GM23248 (cell line): Measurements from ENCODE around the gene CDH16. TPM values are rescaled to one million over a fixed set of nuclear protein-coding genes. Genes with fewer than 3 reads are reported as not detected.

Experiments used
- DNase-seq: peaks from one replicate; pipeline ENCODE4 v3.0.0-alpha.2; 2015
- H2AFZ ChIP-seq: fragments of 200-600 bp; sonication (generic); 2 replicates; pipeline ENCODE4 v1.6.1; 2016; ENCODE audit warnings: antibody characterized with exemption
- H3F3A ChIP-seq: fragments of 200-600 bp; sonication (generic); 2 replicates; pipeline ENCODE4 v1.6.1; 2016; ENCODE audit warnings: mild to moderate bottlenecking, antibody characterized with exemption, mixed run types; ENCODE audit not compliant: insufficient read depth
- H3K27ac ChIP-seq: fragments of 200-600 bp; sonication (generic); 2 replicates; pipeline ENCODE4 v1.5.1; 2016; ENCODE audit warnings: mild to moderate bottlenecking
- H3K27me3 ChIP-seq: fragments of 200-600 bp; sonication (generic); replicated peaks from 2 replicates; pipeline ENCODE4 v1.6.1; 2016; ENCODE audit warnings: mild to moderate bottlenecking; ENCODE audit not compliant: insufficient read depth
- H3K36me3 ChIP-seq: fragments of 200-600 bp; sonication (generic); 2 replicates; pipeline ENCODE4 v1.6.1; 2016; ENCODE audit warnings: low read depth, mild to moderate bottlenecking
- H3K4me1 ChIP-seq: fragments of 200-600 bp; sonication (generic); 2 replicates; pipeline ENCODE4 v1.6.1; 2016; ENCODE audit warnings: mild to moderate bottlenecking; ENCODE audit not compliant: insufficient read depth
- H3K4me2 ChIP-seq: fragments of 200-600 bp; sonication (generic); one replicate; pipeline ENCODE4 v1.6.1; 2016; ENCODE audit warnings: mild to moderate bottlenecking; ENCODE audit not compliant: unreplicated experiment
- H3K4me3 ChIP-seq: fragments of 200-600 bp; sonication (generic); 2 replicates; pipeline ENCODE4 v1.5.1; 2016; ENCODE audit warnings: mild to moderate bottlenecking
- H3K79me2 ChIP-seq: fragments of 200-600 bp; sonication (generic); 2 replicates; pipeline ENCODE4 v1.6.1; 2016; ENCODE audit warnings: mild to moderate bottlenecking; ENCODE audit not compliant: insufficient read depth
- H3K9ac ChIP-seq: fragments of 200-600 bp; sonication (generic); 2 replicates; pipeline ENCODE4 v1.6.1; 2016; ENCODE audit warnings: mild to moderate bottlenecking
- H3K9me2 ChIP-seq: fragments of 200-600 bp; sonication (generic); 2 replicates; pipeline ENCODE4 v1.6.1; 2016; ENCODE audit warnings: mixed run types, mild to moderate bottlenecking, moderate library complexity; ENCODE audit not compliant: insufficient read depth
- H3K9me3 ChIP-seq: fragments of 200-600 bp; sonication (generic); one replicate; pipeline ENCODE4 v1.6.1; 2017; ENCODE audit warnings: low read depth
- H4K20me1 ChIP-seq: fragments of 200-600 bp; sonication (generic); 2 replicates; pipeline ENCODE4 v1.6.0; 2016; ENCODE audit not compliant: insufficient read depth
- EZH2 ChIP-seq: fragments of 200-600 bp; sonication (generic); IDR thresholded peaks from 2 replicates; pipeline ENCODE4 v1.6.1; 2018; ENCODE audit warnings: antibody characterized with exemption, mild to moderate bottlenecking; ENCODE audit not compliant: insufficient read depth, poor library complexity, severe bottlenecking
- EZH2phosphoT487 ChIP-seq: fragments of 200-600 bp; sonication (generic); IDR thresholded peaks from 2 replicates; pipeline ENCODE4 v1.6.1; 2018; ENCODE audit warnings: antibody characterized with exemption, moderate library complexity, mild to moderate bottlenecking, low read depth; ENCODE audit not compliant: insufficient read depth
- WGBS, 2 experiments: methylation state at CpG; one replicate each; pipeline ENCODE4 v1.1.6; 2015 to 2017; ENCODE audit warnings: low lambda C conversion rate in 2 of 2, low coverage in 1 of 2; ENCODE audit errors: missing lambda C conversion rate in 2 of 2; 5-methylcytosine and 5-hydroxymethylcytosine counted together
- in situ Hi-C: fragments of 300-500 bp; cut with MboI; formaldehyde crosslinking; loops from 2 replicates; pipeline ENCODE4 v1.15.0; 2020
- polyA plus RNA-seq: library from polyadenylated mRNA; unstranded; fragments of >200 nt; fragmentation: Nextera tagmentation; extraction: Ambion mirVana; gene quantifications from 2 replicates; pipeline ENCODE4 v1.2.1, GENCODE V29; 2016
- total RNA-seq: library from RNA; depleted of rRNA; stranded (reverse); fragments of >200 nt; shearing (Covaris generic); gene quantifications from 2 replicates; pipeline ENCODE4 v1.2.3, GENCODE V29; 2014; rRNA removed

CDH16 gene
- total RNA-seq, result not detected in 2 replicates
- polyA plus RNA-seq, result not detected in 2 replicates

GRCh38 chr16:66918803-66919568 is at the start of gene CDH16:
TSS of gene CDH16 (minus strand) at chr16:66918885. CDS start at chr16:66918065, 820 bp downstream.
- DNase-seq, result no peak
- peaks cover 26% of the 10 kb centered on the region for H3K27me3 ChIP-seq
- H3K9ac ChIP-seq, result no peak within 1 kb of the TSS

GRCh38 chr16:66964049-66964448 is 45.4 kb upstream of the CDH16 start:
- Histone ChIP-seq H3K36me3 (no peaks in the 10 kb centered on the region), H3K27me3 (peaks cover 4% of the 10 kb centered on the region; the same call in 1 of the 2 replicates), H4K20me1 (no peaks in the 10 kb centered on the region), H3F3A (no peaks in the 10 kb centered on the region), H3K9me2 (no peaks in the 10 kb centered on the region), H3K79me2 (no peaks in the 10 kb centered on the region), H2AFZ (no peak overlapping the region), H3K4me1 (no peaks in the 10 kb centered on the region), H3K9me3 (no peaks in the 10 kb centered on the region), H3K27ac (no peak overlapping the region), H3K4me2 (no peak overlapping the region), H3K9ac (no peak overlapping the region), H3K4me3 (no peak overlapping the region)
- WGBS, 2 experiments, result 62 to 65% methylated on average over 6 of the region's 6 CpGs
- no peak for DNase-seq
- in situ Hi-C loops, result loop anchor here (25.0 kb wide), 1 partner anchor 198 kb away; the partner anchor contains the start of genes B3GNT9, FBXL8, HSF4 and NOL3
- no peak for TF ChIP-seq EZH2
- TF ChIP-seq EZH2phosphoT487, result no peak

More at GRCh38 chr16:66918803-66919568, at the start of gene CDH16:
- in situ Hi-C loops, result no loop called here
- Histone ChIP-seq H3K9me3 (no peaks in the 10 kb centered on the region), H3K79me2 (no peaks in the 10 kb centered on the region), H4K20me1 (no peaks in the 10 kb centered on the region), H3K9me2 (no peaks in the 10 kb centered on the region), H3K4me3 (no peak within 1 kb of the TSS), H3K4me1 (no peaks in the 10 kb centered on the region), H3K36me3 (no peaks in the 10 kb centered on the region), H2AFZ (no peak within 1 kb of the TSS), H3F3A (no peaks in the 10 kb centered on the region), H3K27ac (no peak within 1 kb of the TSS), H3K4me2 (no peak within 1 kb of the TSS)
- 49 to 56% methylated on average over 7 of the region's 7 CpGs for WGBS, 2 experiments
- TF ChIP-seq EZH2, result no peak
- no peak for TF ChIP-seq EZH2phosphoT487

- no peak overlapping the region for H3K4me3 ChIP-seq
- H2AFZ ChIP-seq, result no peak overlapping the region
- no peaks in the 10 kb centered on the region for H4K20me1 ChIP-seq
- H3K9ac ChIP-seq, result no peak overlapping the region
- no peak overlapping the region for H3K27ac ChIP-seq
- no peaks in the 10 kb centered on the region for H3K9me2 ChIP-seq
- 72 to 82% methylated on average over 5 of the region's 5 CpGs for WGBS, 2 experiments
- DNase-seq, result no peak
- H3K36me3 ChIP-seq, result no peaks in the 10 kb centered on the region
- peaks cover 4% of the 10 kb centered on the region; the same call in 1 of the 2 replicates for H3K27me3 ChIP-seq
- H3F3A ChIP-seq, result no peaks in the 10 kb centered on the region
- no peaks in the 10 kb centered on the region for H3K4me1 ChIP-seq
- H3K79me2 ChIP-seq, result no peaks in the 10 kb centered on the region
- in situ Hi-C loops, result loop anchor here (25.0 kb wide), 1 partner anchor 200 kb away; the partner anchor contains the start of genes B3GNT9, FBXL8, HSF4 and NOL3
- no peaks in the 10 kb centered on the region for H3K9me3 ChIP-seq
- no peak for TF ChIP-seq EZH2
- TF ChIP-seq EZH2phosphoT487, result no peak
- no peak overlapping the region for H3K4me2 ChIP-seq
These were observed 43.2 kb upstream of the CDH16 start for GRCh38 chr16:66961914-66962313.

GRCh38 chr16:66961065-66961744 is 42.5 kb upstream of the CDH16 start, which contains the start of gene CES3:
TSS of gene CES3 (plus strand) at chr16:66961266. CDS start at chr16:66961308, 42 bp downstream.
- H3K9me3 ChIP-seq, result no peaks in the 10 kb centered on the region
- no peaks in the 10 kb centered on the region for H3F3A ChIP-seq
- H3K4me2 ChIP-seq, result no peak within 1 kb of the TSS
- H3K4me3 ChIP-seq, result no peak within 1 kb of the TSS
- H3K36me3 ChIP-seq, result no peaks in the 10 kb centered on the region
- H3K9me2 ChIP-seq, result no peaks in the 10 kb centered on the region
- no peaks in the 10 kb centered on the region for H3K79me2 ChIP-seq
- in situ Hi-C loops, result loop anchor here (25.0 kb wide), 1 partner anchor 201 kb away; the partner anchor contains the start of genes B3GNT9, FBXL8, HSF4 and NOL3
- TF ChIP-seq EZH2 (no peak), EZH2phosphoT487 (no peak)
- H3K27ac ChIP-seq, result no peak within 1 kb of the TSS
- DNase-seq, result peak; percentile 83
- WGBS, 2 experiments, result 61 to 65% methylated on average over 16 of the region's 16 CpGs
- H3K9ac ChIP-seq, result no peak within 1 kb of the TSS
- no peaks in the 10 kb centered on the region for H3K4me1 ChIP-seq
- H3K27me3 ChIP-seq, result peaks cover 4% of the 10 kb centered on the region; the same call in 1 of the 2 replicates
- 0 out of 2 replicates have a peak within 1 kb of the TSS, but pooled peaks have one; percentile 45 for H2AFZ ChIP-seq
- H4K20me1 ChIP-seq, result no peaks in the 10 kb centered on the region
